A549 (cell line): ENCODE results near the gene ECT2. TPM values are rescaled to one million over a fixed set of nuclear protein-coding genes. Genes with fewer than 3 reads are reported as not detected.
A peak's percentile ranks its signal among the peaks of the same experiment; 100 is the strongest.

Experiments
- ATAC-seq, 2 experiments: fragments of 200-7000 bp in 1 of 2; fragments of >200 bp in 1 of 2; cut with Nextera tagmentation in 1 of 2; cut with Tn5 transposase in 1 of 2; 3 replicates each; pipeline versions ENCODE4 v1.8.0 to v1.9.1; 2018 to 2020; ENCODE audit warnings: mild to moderate bottlenecking in 1 of 2, moderate library complexity in 1 of 2
- CTCF ChIA-PET: fragments of 300-600 bp; sonication (Branson Sonifier 250); formaldehyde crosslinking; extraction: SDS; loops from one replicate; lab custom pipeline; 2021; ENCODE audit warnings: antibody characterized with exemption, inconsistent platforms; lab: Yijun Ruan, JAX
- POLR2A ChIA-PET: fragments of 350-600 bp; formaldehyde crosslinking; extraction: SDS; loops from one replicate; lab custom pipeline; 2021; ENCODE audit warnings: antibody characterized with exemption, inconsistent platforms; lab: Yijun Ruan, JAX
- DNase-seq, 2 experiments: peaks; one replicate each; pipeline versions ENCODE4 v3.0.0 to v3.0.0-alpha.2; 2011 to 2016; ENCODE audit warnings: low read depth in 1 of 2, low spot score in 1 of 2
- FAIRE-seq: peaks from 2 replicates; lab custom pipeline; 2011; peaks lifted over from hg19 to GRCh38; lab: Jason Lieb, UNC
- H3K27ac ChIP-seq, 2 experiments: fragments of >200 bp; sonication (Bioruptor Twin); formaldehyde crosslinking; 3 replicates each; pipeline ENCODE4 v1.5.1; 2016 to 2017
- H3K4me1 ChIP-seq: fragments of >200 bp; sonication (Bioruptor Twin); formaldehyde crosslinking; 3 replicates; pipeline ENCODE4 v1.6.1; 2016
- H3K4me2 ChIP-seq: fragments of >200 bp; sonication (Bioruptor Twin); formaldehyde crosslinking; 3 replicates; pipeline ENCODE4 v1.6.1; 2016
- H3K4me3 ChIP-seq: fragments of >200 bp; sonication (Bioruptor Twin); formaldehyde crosslinking; 3 replicates; pipeline ENCODE4 v1.5.1; 2016
- H3K9me3 ChIP-seq: fragments of >200 bp; sonication (Bioruptor Twin); formaldehyde crosslinking; 3 replicates; pipeline ENCODE4 v1.6.1; 2016
- BHLHE40 ChIP-seq: IDR thresholded peaks from 2 replicates; pipeline ENCODE4 v1.6.1; 2012; ENCODE audit warnings: low read depth, low read length, inconsistent platforms
- CBX8 ChIP-seq: fragments of 200-600 bp; sonication (generic); IDR thresholded peaks from 2 replicates; pipeline ENCODE4 v1.6.1; 2016
- CEBPB ChIP-seq, 2 experiments: fragments of >200 bp in 1 of 2; sonication (Bioruptor Twin) in 1 of 2; formaldehyde crosslinking in 1 of 2; IDR thresholded peaks; 2 replicates each; pipeline ENCODE4 v1.6.1; 2012 to 2016
- CHD2 ChIP-seq: fragments of 150-350 bp; IDR thresholded peaks from 2 replicates; pipeline ENCODE4 v1.6.1; 2014; ENCODE audit warnings: low read length; ENCODE audit not compliant: partially characterized antibody
- CHD4 ChIP-seq: fragments of 200-600 bp; sonication (generic); IDR thresholded peaks from 2 replicates; pipeline ENCODE4 v1.6.1; 2016; ENCODE audit warnings: antibody characterized with exemption, mild to moderate bottlenecking, borderline replicate concordance
- EHF ChIP-seq: fragments of 250-450 bp; sonication (Bioruptor Pico); IDR thresholded peaks from 2 replicates; pipeline ENCODE4 v1.5.0; 2020; ENCODE audit warnings: mild to moderate bottlenecking
- EHMT2 ChIP-seq: fragments of 200-600 bp; sonication (generic); IDR thresholded peaks from 2 replicates; pipeline ENCODE4 v1.6.1; 2016; ENCODE audit warnings: antibody characterized with exemption, low read depth, mild to moderate bottlenecking, moderate library complexity
- EP300 ChIP-seq, 2 experiments: fragments of >200 bp; sonication (Bioruptor Twin); formaldehyde crosslinking; IDR thresholded peaks; 2 replicates in 1 of 2; 3 replicates in 1 of 2; pipeline ENCODE4 v1.6.1; 2016 to 2017
- FOSB ChIP-seq: fragments of 250-450 bp; sonication (Bioruptor Pico); IDR thresholded peaks from 2 replicates; pipeline ENCODE4 v1.5.0; 2020; ENCODE audit warnings: mild to moderate bottlenecking, moderate library complexity
- FOXS1 ChIP-seq: fragments of 250-450 bp; sonication (Bioruptor Pico); IDR thresholded peaks from 2 replicates; pipeline ENCODE4 v1.5.0; 2020; ENCODE audit warnings: mild to moderate bottlenecking, moderate library complexity
- GATA3 ChIP-seq: IDR thresholded peaks from 2 replicates; pipeline ENCODE4 v1.6.1; 2012; ENCODE audit warnings: borderline replicate concordance
- HES2 ChIP-seq: fragments of >200 bp; sonication (Bioruptor Twin); formaldehyde crosslinking; IDR thresholded peaks from 2 replicates; pipeline ENCODE4 v1.6.1; 2016
- HEYL ChIP-seq: fragments of 250-450 bp; sonication (Bioruptor Pico); IDR thresholded peaks from 2 replicates; pipeline ENCODE4 v1.8.0; 2021; ENCODE audit warnings: mild to moderate bottlenecking, moderate library complexity
- HOXB5 ChIP-seq: fragments of 250-450 bp; sonication (Bioruptor Pico); IDR thresholded peaks from 2 replicates; pipeline ENCODE4 v1.5.0; 2020; ENCODE audit warnings: mild to moderate bottlenecking, moderate library complexity
- KDM5A ChIP-seq: fragments of 200-600 bp; sonication (generic); IDR thresholded peaks from 2 replicates; pipeline ENCODE4 v1.6.1; 2016; ENCODE audit warnings: antibody characterized with exemption, mild to moderate bottlenecking
- MAFK ChIP-seq: fragments of 450-650 bp; IDR thresholded peaks from 2 replicates; pipeline ENCODE4 v1.6.1; 2014; ENCODE audit not compliant: partially characterized antibody
- MAX ChIP-seq: IDR thresholded peaks from 2 replicates; pipeline ENCODE4 v1.6.1; 2012
- MAZ ChIP-seq: fragments of 150-350 bp; IDR thresholded peaks from 2 replicates; pipeline ENCODE4 v1.6.1; 2014; ENCODE audit warnings: antibody characterized with exemption, low read depth, low read length, borderline replicate concordance
- NPAS2 ChIP-seq: fragments of 250-450 bp; sonication (Bioruptor Pico); IDR thresholded peaks from 2 replicates; pipeline ENCODE4 v1.8.0; 2022; ENCODE audit warnings: mild to moderate bottlenecking, moderate library complexity, borderline replicate concordance
- NR3C1 ChIP-seq: fragments of >200 bp; sonication (Bioruptor Twin); formaldehyde crosslinking; IDR thresholded peaks from 3 replicates; pipeline ENCODE4 v1.6.1; 2017
- PHF8 ChIP-seq: fragments of 200-600 bp; sonication (generic); IDR thresholded peaks from 2 replicates; pipeline ENCODE4 v1.6.1; 2016; ENCODE audit warnings: low read depth, mild to moderate bottlenecking, antibody characterized with exemption, moderate library complexity, borderline replicate concordance
- POLR2A ChIP-seq: IDR thresholded peaks from 2 replicates; pipeline ENCODE4 v1.6.1; 2012; ENCODE audit warnings: mild to moderate bottlenecking, low read length
- POLR2AphosphoS2 ChIP-seq: conservative IDR thresholded peaks from 2 replicates; pipeline ENCODE4 v1.6.1; 2012; ENCODE audit warnings: low read length, improper control_type of control experiment, inconsistent platforms
- RCOR1 ChIP-seq: fragments of 150-350 bp; IDR thresholded peaks from 2 replicates; pipeline ENCODE4 v1.6.1; 2014; ENCODE audit warnings: antibody characterized with exemption, low read length, low read depth
- RFX5 ChIP-seq: fragments of 450-650 bp; IDR thresholded peaks from 2 replicates; pipeline ENCODE4 v1.7.1; 2014; ENCODE audit warnings: antibody characterized with exemption, mild to moderate bottlenecking, moderate library complexity
- RNF2 ChIP-seq: fragments of 200-600 bp; sonication (generic); IDR thresholded peaks from 2 replicates; pipeline ENCODE4 v1.6.1; 2016; ENCODE audit warnings: low read depth, mild to moderate bottlenecking, antibody characterized with exemption, moderate library complexity, borderline replicate concordance
- TFCP2L1 ChIP-seq: fragments of 250-450 bp; sonication (Bioruptor Pico); IDR thresholded peaks from 2 replicates; pipeline ENCODE4 v1.5.0; 2021; ENCODE audit warnings: mild to moderate bottlenecking
- USF2 ChIP-seq: fragments of 450-650 bp; IDR thresholded peaks from 2 replicates; pipeline ENCODE4 v1.6.1; 2014; ENCODE audit warnings: antibody characterized with exemption
- ZC3H11A ChIP-seq: fragments of 450-650 bp; IDR thresholded peaks from 2 replicates; pipeline ENCODE4 v1.6.1; 2014; ENCODE audit warnings: antibody characterized with exemption, mild to moderate bottlenecking
- ZSCAN20 ChIP-seq: fragments of 250-450 bp; sonication (Bioruptor Pico); IDR thresholded peaks from 2 replicates; pipeline ENCODE4 v1.8.0; 2022; ENCODE audit warnings: mild to moderate bottlenecking, moderate library complexity
- WGBS: methylation state at CpG from one replicate; pipeline ENCODE4 v1.1.6; 2017; ENCODE audit errors: missing lambda C conversion rate; 5-methylcytosine and 5-hydroxymethylcytosine counted together
- polyA minus RNA-seq: library from RNA; depleted of rRNA, polyadenylated mRNA; stranded (reverse); fragments of >200 nt; gene quantifications from 2 replicates; pipeline ENCODE4 v1.2.3, GENCODE V29; 2011; rRNA and poly(A)+ RNA removed
- polyA plus RNA-seq, 4 experiments: library from polyadenylated mRNA; depleted of rRNA in 3 of 4; stranded (reverse); fragments of >200 nt; fragmentation: RNase III in 1 of 4; extraction: RNeasy Plus Mini Kit Qiagen cat#74134 plus additional on column Dnase treatment in 1 of 4; gene quantifications; 2 replicates in 3 of 4; 3 replicates in 1 of 4; pipeline ENCODE4 v1.2.3, GENCODE V29; 2011 to 2017
- TF ChIP-seq, protein P1 (sequence below): fragments of 250-450 bp; sonication (Bioruptor Pico); IDR thresholded peaks from 2 replicates; pipeline ENCODE4 v1.5.0; 2020; ENCODE audit warnings: low read depth, mild to moderate bottlenecking, moderate library complexity
- TF ChIP-seq, protein P2 (sequence below): fragments of 150-350 bp; IDR thresholded peaks from 2 replicates; pipeline ENCODE4 v1.6.1; 2014; ENCODE audit warnings: low read depth, mild to moderate bottlenecking, low read length
- TF ChIP-seq, protein P3 (sequence below): IDR thresholded peaks from 2 replicates; pipeline ENCODE4 v1.6.1; 2012; ENCODE audit warnings: low read depth, borderline replicate concordance
- TF ChIP-seq, protein P4 (sequence below): fragments of >200 bp; sonication (Bioruptor Twin); formaldehyde crosslinking; IDR thresholded peaks from 3 replicates; pipeline ENCODE4 v1.5.1; 2016

The ECT2 gene
- polyA plus RNA-seq (2011; rRNA removed) (132 and 187 TPM in 2 replicates), polyA plus RNA-seq (2017; fragmentation: RNase III; extraction: RNeasy Plus Mini Kit Qiagen cat#74134 plus additional on column Dnase treatment) (92.3 to 96.5 TPM (median 93.3 TPM) in 3 replicates), polyA minus RNA-seq (71.8 and 77.7 TPM in 2 replicates)
- 28.9 and 30.3 TPM in 2 replicates for polyA plus RNA-seq (2012; cell fraction: cytosol; rRNA removed)
- polyA plus RNA-seq (2012; cell fraction: nucleus; rRNA removed), result 23.6 and 46.4 TPM in 2 replicates

DNA sequence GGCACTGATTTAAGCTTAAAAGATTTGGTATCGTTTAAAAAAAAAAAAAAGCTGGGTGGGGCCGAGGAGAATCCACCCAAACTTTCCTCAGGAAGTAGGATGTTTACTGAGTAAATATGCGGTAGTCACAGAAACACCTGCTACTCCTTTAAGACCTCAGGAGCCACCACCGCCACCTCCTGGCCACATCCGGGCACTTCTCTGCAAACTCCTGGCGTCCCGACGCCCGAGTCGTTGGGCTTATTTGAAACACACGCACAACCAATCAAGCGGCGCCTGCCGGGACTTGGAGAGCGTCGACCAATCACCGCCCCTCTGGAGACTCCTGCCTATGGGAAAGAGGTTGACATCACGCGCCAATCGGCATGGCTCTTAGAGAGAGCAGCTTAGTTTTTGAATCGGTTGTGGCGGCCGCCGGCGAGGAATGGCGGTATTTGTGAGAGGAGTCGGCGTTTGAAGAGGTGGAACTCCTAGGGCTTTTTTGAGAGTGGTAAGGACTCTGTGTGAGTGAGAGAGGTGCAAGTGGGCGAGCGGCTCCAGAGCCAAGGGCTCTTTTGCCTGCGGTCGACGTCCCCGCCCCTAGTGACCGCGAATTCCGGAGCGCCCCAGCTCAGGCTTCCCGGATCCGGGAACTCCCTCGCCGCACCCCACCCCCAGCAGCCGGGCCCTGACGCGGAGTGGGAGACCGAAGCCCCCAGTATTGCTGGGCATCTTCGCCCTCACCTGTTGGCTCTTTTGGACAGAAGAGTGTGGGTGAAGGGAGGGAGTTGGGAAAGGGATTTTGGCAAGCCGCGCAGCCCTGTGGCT, at the start of gene ECT2:
TSS of gene ECT2 (plus strand) at position 359 of the 807 bp plus-strand sequence. CDS start 3,805 bp downstream, outside the sequence.
- Histone ChIP-seq H3K4me2 (peak within 1 kb of the TSS; percentile 84), H3K9me3 (no peaks in the 10 kb centered on the region), H3K4me1 (peaks cover 64% of the 10 kb centered on the region), H3K27ac (peak within 1 kb of the TSS; percentile 91 to 98), H3K4me3 (peak within 1 kb of the TSS; percentile 86)
- ChIA-PET POLR2A (interaction anchor here (0.7 to 3.6 kb wide), 10 partner anchors 20 to 283 kb away, joined by 3 to 66 read pairs (median 3); partner anchors contain the start of gene NCEH1), CTCF (interaction anchor here (0.6 to 9.1 kb wide), 30 partner anchors 8 to 138 kb away, joined by 3 to 83 read pairs (median 6); partner anchors contain the start of gene NCEH1)
- 2% methylated on average over 49 of the region's 49 CpGs for WGBS
- ATAC-seq (peak; percentile 94 to 97), DNase-seq (peak; percentile 98 to 100), FAIRE-seq (peak; percentile 86)
- TF ChIP-seq RFX5 (peak; percentile 73), HEYL (CRISPR knock-in tag) (no peak), CHD4 (no peak), TFCP2L1 (CRISPR knock-in tag) (no peak), FOXS1 (no peak), NR3C1 (no peak), ZC3H11A (no peak), EP300 (IDR thresholded peaks at IDR 0.05) (peak; percentile 25 to 77; a peak in 3 of 5 replicates), ZSCAN20 (CRISPR knock-in tag) (no peak), EHF (CRISPR knock-in tag) (no peak), MAFK (no peak), CHD2 (no peak), BHLHE40 (no peak), CEBPB (IDR thresholded peaks at IDR 0.05) (no peak), KDM5A (peak; percentile 75), RCOR1 (0 out of 2 replicates have a peak, but pooled peaks have one; percentile 26), NPAS2 (no peak), CBX8 (no peak), GATA3 (peak; percentile 60), MAX (peak; percentile 74; the same call in 1 of the 2 replicates), MAZ (no peak), POLR2AphosphoS2 (no peak), USF2 (0 out of 2 replicates have a peak, but pooled peaks have one; percentile 6), EHMT2 (no peak), HES2 (no peak), HOXB5 (no peak), PHF8 (0 out of 2 replicates have a peak, but pooled peaks have one; percentile 27), POLR2A (peak; percentile 45), RNF2 (no peak), FOSB (CRISPR knock-in tag) (no peak)
- TF ChIP-seq, protein P1, sequence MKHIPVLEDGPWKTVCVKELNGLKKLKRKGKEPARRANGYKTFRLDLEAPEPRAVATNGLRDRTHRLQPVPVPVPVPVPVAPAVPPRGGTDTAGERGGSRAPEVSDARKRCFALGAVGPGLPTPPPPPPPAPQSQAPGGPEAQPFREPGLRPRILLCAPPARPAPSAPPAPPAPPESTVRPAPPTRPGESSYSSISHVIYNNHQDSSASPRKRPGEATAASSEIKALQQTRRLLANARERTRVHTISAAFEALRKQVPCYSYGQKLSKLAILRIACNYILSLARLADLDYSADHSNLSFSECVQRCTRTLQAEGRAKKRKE, result peak; percentile 49; the same call in 1 of the 2 replicates
- TF ChIP-seq, protein P2, sequence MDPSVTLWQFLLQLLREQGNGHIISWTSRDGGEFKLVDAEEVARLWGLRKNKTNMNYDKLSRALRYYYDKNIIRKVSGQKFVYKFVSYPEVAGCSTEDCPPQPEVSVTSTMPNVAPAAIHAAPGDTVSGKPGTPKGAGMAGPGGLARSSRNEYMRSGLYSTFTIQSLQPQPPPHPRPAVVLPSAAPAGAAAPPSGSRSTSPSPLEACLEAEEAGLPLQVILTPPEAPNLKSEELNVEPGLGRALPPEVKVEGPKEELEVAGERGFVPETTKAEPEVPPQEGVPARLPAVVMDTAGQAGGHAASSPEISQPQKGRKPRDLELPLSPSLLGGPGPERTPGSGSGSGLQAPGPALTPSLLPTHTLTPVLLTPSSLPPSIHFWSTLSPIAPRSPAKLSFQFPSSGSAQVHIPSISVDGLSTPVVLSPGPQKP, result no peak
- TF ChIP-seq, protein P3, sequence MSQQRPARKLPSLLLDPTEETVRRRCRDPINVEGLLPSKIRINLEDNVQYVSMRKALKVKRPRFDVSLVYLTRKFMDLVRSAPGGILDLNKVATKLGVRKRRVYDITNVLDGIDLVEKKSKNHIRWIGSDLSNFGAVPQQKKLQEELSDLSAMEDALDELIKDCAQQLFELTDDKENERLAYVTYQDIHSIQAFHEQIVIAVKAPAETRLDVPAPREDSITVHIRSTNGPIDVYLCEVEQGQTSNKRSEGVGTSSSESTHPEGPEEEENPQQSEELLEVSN, result peak; percentile 23; the same call in 1 of the 2 replicates
- TF ChIP-seq, protein P4, sequence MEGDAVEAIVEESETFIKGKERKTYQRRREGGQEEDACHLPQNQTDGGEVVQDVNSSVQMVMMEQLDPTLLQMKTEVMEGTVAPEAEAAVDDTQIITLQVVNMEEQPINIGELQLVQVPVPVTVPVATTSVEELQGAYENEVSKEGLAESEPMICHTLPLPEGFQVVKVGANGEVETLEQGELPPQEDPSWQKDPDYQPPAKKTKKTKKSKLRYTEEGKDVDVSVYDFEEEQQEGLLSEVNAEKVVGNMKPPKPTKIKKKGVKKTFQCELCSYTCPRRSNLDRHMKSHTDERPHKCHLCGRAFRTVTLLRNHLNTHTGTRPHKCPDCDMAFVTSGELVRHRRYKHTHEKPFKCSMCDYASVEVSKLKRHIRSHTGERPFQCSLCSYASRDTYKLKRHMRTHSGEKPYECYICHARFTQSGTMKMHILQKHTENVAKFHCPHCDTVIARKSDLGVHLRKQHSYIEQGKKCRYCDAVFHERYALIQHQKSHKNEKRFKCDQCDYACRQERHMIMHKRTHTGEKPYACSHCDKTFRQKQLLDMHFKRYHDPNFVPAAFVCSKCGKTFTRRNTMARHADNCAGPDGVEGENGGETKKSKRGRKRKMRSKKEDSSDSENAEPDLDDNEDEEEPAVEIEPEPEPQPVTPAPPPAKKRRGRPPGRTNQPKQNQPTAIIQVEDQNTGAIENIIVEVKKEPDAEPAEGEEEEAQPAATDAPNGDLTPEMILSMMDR, result peak; percentile 70
